Endometrium (tissue), 2 donors: ENCODE measurements around the gene KCNIP4.
"Not testable (repeated sequence)": the region's sequence is repeated elsewhere in the genome, so short reads cannot be mapped to it uniquely, and the experiment has no call there.

Experiments
- FAIRE-seq: peaks from 2 replicates; lab custom pipeline; 2012; peaks lifted over from hg19 to GRCh38; lab: Jason Lieb, UNC
- donor health status: control.
- donor health status: control.

The KCNIP4 gene

DNA sequence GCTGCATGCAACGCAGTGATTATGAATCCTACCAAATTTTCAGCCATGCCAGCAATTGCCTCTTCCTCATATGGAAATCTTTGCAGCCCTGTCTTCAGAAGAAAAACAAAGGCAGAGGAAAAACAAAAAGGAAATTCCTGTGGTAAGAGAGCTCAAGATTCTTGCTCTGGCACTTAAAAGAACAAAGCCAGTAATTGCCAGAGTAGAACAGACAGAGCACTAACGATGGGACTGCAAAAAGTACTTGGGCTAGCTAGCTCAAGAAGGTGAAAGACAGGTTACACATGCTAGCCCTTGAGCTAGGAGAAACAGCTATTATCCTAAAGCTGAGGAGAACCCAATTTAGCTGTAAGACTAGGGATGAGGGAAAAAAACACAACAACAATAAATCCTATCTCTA is 582.3 kb downstream of the KCNIP4 start:
- no peak for FAIRE-seq

DNA sequence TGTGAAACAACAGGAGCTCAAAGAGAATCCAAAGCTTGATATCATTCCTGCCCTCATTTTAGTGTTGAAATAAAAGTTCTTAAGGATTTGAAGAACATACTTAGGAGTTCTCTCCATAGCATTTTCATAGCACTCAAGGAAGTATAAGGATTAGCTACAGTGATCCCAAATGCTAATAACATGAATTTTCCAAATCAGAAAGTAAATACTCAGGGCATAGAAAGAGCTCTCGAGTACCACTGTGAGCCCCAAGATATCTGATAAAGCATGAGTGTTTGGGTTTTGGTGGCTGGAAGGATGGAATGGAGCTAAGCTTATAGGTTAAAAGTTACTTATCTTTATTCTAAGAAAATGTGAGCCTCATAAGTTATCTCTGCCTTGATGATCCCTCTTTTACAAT is 584.9 kb downstream of the KCNIP4 start:
- FAIRE-seq, result no peak

DNA sequence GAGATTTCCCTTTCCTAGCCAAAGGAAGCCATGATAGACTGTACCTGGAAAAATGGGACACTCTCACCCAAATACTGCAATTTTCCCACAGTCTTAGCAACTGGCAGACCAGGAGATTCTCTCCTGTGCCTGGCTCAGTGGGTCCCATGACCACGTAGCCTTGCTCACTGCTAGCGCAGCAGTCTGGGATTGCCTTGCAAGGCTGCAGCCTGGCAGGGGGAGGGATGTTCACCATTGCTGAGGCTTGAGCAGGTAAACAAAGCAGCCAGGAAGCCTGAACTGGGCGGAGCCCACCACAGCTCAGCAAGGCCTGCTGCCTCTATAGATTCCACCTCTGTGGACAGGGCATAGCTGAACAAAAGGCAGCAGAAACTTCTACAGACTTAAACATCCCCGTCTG is 596.2 kb downstream of the KCNIP4 start:
- not testable (repeated sequence) for FAIRE-seq

DNA sequence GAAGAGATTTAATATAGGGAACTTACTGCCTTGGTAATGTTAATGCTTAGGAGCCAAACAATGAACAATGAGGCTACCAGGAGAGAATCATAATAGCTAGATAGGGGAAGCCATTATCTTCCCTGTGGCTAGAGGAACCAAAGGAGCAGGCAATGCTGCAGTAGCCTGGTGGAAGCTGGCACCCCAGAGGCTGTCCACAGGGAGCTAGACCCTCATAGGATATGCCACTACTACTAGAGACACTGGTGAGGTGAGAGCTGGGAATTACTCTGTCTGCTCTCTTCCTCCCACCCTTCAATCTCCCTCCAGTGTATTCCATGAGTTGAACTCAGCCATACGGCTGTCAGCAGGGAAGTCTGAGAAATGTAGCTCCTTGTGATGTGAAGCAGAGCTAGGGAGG is 601.4 kb downstream of the KCNIP4 start:
- FAIRE-seq, result no peak

DNA sequence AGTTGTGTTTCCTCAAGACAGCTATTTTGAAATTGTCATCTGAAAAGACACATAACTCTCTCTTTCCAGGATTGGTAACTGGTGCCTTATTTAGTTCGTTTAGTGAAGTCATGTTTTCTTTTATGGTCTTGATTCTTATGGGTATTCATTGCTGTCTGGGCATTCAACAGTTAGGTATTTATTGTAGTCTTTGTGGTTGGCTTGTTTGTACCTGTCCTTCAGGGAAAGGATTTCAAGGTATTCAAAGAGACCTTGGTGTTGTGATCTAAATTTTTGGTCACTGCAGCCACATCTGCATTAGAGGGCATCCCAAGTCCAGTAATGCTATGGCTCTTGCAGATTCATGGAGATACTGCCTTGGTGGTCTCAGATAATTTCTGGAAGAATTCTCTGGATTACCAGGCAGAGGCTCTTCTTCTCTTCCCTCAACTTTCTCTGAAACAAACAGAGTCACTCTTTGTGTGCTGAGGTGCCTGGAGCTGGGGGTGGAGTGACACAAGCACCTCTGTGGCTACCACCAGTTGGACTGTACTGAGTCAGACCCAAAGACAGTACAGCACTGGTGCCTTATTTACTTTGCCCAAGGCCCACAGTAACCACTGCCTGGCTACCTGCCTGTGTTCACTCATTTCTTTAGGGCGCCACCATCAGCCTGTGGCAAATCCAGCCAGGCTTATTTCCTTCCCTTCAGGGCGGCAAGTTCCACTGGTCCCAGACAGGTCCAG is 620.4 kb downstream of the KCNIP4 start:
- no peak for FAIRE-seq

DNA sequence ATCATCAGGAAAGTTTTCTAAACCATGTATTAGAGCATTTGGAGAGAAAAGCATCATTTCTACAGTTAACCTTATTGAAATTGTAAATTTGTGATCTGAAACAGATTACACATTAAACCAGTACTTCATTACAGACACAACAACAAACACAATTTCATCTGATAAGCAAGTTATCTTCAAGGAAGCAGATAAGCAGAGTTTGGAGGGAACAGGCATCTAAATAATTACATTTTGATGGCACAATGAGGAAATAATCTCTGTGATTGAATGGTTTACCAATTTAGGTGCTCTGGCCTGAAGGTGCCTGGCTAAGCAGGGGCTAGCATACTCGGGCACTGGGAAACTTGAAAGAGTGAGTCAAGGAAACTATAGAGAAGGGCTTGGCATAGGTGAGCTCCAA is 628.5 kb downstream of the KCNIP4 start:
- FAIRE-seq, result no peak

DNA sequence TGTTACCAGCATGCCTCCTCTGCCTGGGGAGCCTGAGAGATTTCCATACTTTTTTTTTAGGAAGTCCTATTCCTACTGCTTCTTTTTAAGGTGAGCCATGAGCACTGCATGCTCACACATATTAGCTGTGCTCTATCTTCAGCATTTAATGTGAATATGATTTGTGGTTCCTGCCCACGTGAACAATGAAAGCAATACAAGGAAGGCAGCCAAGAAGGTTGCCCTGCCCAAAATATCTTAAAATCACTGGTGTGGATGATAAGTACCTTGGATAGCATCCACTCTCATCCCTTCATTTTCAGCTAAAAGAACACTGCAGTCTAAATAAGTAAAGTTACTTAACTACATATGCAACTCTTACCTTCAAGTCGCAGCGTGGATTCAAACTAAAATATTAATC is 640.9 kb downstream of the KCNIP4 start:
- FAIRE-seq, result no peak

DNA sequence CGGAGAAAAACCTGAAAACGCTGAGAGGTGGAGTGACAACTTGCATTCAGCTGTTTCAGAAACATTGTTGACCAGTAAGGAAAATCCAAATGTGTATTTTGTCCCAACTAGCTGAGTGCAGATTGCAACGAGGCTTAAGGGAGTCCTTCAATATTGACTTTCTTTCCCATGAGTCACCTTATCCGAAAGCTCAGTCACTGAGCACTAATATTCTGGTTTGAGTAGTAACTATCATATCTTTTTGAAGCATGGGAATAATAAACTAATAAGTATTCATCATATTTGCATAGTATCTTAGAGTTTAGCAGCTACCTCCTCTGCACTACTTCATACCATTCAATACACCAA is 644.1 kb downstream of the KCNIP4 start:
- FAIRE-seq, result no peak

DNA sequence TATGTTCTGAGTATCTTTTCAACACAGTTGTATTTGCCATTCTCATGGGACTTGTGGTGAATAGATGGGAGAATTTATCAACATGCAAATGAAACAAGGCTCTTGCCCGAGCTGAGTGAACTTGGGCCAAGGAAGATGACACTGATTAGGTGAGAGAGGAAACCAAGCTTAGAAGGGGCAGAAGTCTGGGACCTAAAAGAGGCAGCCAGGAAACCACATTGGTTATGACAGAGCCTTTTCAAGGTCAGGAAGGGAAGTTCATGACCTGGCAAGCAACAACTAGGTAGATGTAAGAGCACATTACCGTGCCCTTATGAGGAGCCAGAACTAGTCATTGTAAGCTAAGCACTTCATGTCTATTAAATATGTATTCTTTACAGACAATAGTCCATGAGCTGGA is 658.0 kb downstream of the KCNIP4 start:
- no peak for FAIRE-seq

DNA sequence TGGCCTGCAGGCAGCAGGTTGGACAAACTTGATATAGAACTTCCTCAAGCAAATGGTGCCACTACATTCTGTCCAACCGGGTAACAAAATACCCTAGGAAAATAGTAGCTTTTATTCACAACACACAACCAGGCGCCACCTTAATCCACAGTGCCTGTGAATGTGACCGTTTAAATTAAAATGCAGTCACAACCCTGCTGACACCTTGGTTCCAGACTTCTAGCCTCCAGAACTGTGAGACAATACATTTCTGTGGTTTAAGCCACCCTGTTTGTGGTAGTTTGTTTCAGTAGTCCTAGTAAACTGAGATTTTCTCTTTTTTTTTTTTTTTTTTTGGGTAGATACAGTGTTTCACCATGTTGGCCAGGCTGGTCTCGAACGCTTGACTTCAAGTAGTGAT is 672.5 kb downstream of the KCNIP4 start:
- no peak for FAIRE-seq

DNA sequence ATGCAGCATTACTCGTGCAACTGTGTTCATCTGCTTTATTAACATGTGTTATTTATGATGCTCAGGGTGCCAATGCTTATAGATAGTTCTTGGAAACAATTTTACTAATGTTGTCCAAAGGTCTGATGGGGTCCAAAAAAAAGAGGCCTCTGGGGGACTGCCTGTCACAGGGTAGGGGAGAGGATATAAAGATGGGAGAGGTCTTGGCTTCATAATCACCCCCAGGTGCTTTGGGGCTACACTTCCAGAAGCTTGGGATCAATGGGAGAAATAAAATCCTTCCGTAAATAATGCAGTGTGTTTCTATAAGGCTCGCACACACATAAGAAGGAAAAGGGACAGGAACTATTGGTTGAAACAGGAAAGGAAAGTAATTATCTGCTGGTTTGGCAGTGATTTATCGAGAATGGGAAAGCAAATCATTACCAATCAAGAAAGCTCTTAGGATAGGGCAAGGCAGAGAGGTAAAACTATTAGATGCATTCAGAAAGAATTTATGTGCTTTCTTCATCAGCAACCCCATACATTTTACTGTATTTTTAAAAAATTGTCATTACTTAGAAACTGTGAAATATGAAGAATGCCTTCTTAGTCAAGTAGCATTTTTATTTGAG is 677.0 kb downstream of the KCNIP4 start:
- FAIRE-seq, result no peak

DNA sequence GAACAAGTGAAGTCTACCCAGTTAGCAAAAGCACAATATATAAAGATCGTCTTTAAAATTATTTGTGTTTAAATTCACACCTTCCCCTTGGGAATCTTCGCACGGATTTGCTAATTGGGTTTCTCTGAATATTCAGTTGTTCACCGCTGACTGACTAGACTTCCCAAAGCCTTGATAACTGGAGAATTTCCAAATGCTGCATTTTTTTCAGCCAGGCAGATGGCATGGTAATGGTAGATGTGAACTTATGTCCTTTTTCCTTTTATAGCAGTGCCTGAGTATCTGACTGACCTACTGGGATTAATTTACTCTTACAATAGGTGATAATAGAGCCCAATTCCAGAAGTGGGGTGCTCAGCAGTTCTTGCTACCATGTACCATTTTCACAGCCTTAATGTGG is 700.2 kb downstream of the KCNIP4 start:
- no peak for FAIRE-seq

DNA sequence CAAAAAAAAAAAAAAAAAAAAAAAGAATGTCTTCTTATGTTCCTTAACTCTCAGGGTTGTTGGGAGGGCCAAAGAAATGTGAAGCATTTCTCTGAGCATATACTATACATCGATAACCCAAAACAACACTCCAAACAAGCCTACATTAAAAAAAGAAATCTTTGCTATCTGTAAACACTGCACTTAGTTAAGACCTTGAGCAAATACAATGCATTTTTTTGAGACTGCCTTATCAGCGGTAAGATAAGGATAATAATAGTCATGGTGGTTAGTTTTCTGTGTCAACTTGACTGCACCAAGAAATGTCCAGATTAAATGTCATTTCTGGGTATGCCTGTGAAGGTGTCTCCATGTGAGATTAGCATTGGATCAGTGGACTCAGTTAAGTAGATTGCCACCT is 706.4 kb downstream of the KCNIP4 start:
- no peak for FAIRE-seq

DNA sequence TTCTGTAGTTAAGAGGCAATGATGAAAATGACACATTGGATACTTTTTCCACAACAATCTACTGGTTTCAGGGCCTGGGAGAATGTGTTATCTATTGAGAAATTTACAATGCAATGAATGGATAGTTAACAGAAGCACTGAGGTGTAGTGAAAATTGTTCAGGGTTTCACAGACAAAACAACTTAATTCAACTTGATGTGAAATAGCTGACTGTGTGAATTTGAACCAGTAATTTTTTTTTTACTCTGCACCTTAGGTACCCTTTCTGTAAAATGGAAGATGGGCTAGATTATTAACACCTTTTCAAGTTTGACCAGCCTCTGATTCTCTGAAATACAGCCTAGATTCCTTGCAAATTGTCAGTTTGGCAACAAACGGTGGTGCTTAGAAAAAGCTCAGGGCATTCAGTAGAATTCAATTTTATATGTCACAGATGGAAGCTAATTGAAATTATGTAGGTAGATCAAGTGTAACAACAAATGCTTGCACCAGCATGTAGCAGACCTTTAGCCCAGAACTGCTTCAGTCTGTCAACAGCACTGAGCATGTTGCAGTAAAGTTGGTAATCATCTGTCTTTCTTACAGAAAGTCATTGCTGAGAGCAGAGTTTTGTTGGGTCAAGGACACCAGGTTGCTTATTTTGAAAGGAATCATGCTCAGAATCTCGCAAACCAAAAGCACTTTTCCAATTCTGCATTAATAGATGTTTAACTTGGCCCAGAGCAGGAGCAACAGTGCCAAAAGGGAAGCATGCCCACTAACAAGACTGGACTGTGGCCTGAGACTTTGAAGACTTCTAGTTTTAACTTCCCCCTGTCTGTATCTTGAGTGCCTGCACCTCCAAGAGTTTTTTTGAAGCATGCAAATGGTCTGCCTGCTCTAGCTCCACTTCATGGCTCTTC is 721.7 kb downstream of the KCNIP4 start:
- FAIRE-seq, result no peak

DNA sequence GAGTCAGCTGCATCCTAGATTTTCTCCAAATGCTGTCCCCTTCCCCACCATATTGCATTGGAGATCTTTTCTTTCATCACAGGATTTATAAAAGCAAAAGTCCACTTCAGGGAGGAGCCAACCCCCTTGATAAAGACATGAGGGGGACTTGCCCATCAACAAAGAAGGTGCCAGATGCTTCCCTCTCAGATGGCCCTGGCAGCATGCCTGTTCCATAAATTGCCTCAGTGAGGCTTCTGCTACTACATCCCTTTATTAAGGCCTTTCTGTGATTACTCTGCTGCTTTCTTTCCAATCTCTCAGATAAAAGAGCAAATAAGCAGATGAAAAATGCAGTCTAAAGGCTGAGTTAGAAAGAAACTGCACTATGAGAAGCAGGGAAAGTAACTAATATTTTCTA is 736.7 kb downstream of the KCNIP4 start:
- no peak for FAIRE-seq

DNA sequence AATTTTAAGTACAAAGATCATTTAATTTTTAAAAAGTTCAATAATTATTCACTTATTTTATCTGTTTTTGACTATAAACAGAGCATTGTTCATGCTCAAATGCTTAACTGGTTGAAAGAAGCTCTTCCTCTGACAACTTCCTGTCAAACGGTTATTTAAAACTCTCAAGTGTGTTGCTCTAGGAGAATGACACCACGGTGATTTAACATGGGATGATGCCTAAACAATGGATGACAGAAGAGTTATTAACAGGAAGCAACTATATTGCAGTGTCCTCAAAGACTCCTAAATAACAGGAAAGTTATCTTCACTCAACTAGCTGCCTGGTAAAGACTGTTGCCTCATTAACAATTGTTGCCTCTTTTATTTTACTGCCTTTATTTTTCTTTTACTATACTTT is 738.7 kb downstream of the KCNIP4 start:
- FAIRE-seq, result no peak

DNA sequence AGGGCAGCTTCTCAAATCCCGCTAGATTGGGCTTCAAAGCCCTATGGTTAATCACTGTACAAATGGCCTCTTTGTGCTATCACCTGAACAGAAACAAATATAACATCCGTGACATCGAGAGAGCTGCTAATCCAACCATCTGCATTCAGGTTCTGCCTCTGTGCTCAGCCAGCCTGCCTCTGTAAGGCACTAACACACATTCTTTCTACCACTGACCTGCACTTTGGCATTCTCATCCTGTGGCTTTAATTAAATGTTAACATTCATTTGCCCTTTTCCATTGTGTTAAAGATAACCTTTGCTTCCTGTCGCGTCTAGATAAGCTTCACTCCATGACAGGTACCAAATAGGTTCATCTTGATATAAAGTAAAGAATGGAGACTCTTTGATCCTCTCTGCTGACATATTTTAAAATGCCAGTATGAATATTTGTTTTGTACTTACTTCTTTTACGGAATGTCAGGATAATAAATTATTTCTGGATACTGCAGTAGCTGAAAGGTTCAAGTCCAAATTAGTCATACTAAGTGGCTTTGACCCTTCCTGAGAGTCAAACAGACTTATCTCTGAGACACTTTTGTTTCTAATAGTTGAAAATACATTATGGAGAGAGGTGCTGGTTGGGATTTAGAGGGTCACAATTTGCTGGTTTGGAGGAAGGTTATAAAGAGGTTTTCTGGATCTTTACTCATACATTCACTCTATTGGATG is 742.6 kb downstream of the KCNIP4 start:
- FAIRE-seq, result no peak

DNA sequence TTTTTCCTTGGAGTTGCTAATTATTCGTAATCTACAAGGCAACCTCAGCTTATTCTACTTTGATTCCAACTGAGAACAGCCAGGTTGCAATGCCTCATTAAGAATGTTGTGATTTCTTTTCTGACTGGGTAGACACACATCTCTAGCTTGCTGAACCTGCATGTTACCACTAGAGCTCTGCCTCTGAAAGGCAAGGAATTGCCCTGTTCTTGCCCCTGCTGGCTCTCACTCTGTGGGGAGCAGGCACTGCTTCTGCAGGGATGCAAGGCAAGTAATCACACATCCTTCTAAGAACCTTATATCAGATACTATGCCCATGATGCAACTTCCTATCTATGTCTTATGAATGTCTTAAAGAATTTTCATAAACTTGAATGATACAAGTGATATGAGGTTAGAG is 745.2 kb downstream of the KCNIP4 start:
- FAIRE-seq, result no peak

DNA sequence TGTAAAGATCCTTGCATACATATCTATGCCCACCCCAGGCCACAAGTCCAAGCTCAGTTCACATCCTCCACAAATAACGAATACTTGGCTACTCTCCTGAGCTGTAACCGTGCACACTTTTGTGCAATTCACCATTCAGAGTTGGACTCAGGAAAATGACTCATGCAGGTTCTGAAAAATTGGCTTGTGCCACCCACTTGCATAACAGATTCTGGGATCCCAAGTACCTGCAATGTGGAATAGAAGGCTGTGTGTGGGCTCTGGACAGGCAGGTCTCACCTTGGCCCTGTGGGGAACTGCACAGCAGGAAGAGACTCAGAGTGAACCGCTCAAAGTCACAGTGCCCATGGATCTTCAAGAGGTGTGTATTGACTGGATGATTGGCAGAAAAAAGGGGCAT is 745.6 kb downstream of the KCNIP4 start:
- FAIRE-seq, result no peak

DNA sequence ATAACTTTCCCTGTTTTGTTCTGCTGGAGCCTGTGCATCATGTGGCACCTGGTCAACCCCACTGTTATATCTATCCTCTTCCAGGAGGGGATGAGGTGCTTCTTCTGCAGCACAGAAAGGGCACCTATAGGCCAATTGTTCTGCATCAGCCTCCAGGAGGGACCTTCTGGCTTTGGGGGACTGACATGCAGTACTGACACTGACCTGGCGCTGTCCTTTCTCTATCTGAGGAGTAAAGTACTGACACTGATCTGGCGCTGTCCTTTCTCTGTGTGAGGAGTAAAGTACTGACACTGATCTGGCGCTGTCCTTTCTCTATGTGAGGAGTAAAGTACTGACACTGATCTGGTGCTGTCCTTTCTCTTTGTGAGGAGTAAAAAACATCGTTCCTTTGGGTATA is 749.9 kb downstream of the KCNIP4 start:
- FAIRE-seq, result no peak

DNA sequence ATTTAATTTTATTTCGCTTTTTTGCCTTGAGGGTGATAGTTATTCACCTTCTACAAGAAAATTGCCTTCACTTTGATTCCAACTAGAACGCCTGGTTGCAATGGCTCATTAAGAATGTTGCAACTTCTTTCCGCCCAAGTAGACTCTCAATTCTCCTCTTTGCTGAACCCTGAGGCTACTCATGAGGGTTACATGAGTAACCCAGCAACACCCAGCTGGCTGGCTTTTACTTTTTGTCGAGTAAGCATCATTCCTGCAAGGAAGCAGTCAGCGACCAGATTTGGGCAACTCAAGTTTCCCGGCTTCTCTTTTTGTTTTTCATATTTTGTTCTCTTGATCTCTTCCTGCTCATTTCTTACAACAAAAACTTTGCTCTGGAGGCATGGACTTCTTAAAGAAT is 752.9 kb downstream of the KCNIP4 start:
- no peak for FAIRE-seq

DNA sequence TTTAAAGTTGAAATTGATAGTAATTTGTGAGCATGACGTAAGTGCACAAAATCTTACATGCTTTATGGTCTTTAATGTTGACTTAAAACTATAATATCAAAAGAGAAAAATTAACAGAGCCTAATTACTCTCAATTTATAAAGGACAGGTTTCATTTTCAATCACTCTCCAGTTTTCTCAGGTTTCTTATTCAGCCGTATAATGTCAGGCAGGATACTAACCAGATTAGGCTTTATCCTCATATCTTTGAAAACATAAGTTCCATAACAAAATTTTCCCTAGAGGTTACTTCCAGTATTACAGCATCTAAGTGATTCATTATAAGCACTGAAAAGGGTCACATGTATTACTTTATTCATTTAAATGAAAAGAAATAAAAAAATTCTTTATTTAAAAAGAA is 756.2 kb downstream of the KCNIP4 start:
- FAIRE-seq, result no peak

DNA sequence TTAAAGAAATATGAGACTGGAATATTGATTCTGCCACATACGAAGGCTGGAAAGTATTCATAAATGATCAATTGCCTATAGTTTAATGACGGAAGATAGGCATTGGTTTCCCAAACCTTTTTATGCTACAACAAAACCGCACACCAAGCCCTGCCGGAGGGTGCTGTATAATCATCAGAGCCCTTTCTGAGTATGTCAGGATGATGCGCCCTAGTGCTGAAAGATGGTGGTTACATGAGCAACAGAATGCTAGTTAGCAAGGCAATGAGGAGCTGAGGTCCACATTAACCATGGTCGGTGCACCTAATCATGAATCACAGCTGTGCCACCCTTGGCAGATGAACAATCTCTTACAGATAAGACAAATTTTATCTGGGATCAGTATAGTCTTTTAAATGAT is 757.3 kb downstream of the KCNIP4 start:
- FAIRE-seq, result no peak
